HK-2 (cell line): Measurements from ENCODE around the gene RASA4.
"Not testable (repeated sequence)": the region's sequence is repeated elsewhere in the genome, so short reads cannot be mapped to it uniquely, and the experiment has no call there.

Experiments
- DNase-seq: peaks from one replicate; pipeline ENCODE4 v3.0.0-alpha.2; 2018; ENCODE audit not compliant: unreplicated experiment

Gene RASA4

GRCh38 chr7:102543596-102543995 lies 73.0 kb downstream of the RASA4 start, which contains the start of gene UPK3BL2:
Gene UPK3BL2, minus strand, starts transcription at chr7:102543696. Its CDS starts 60 bp downstream, at chr7:102543636.
- not testable (repeated sequence) for DNase-seq

DNA sequence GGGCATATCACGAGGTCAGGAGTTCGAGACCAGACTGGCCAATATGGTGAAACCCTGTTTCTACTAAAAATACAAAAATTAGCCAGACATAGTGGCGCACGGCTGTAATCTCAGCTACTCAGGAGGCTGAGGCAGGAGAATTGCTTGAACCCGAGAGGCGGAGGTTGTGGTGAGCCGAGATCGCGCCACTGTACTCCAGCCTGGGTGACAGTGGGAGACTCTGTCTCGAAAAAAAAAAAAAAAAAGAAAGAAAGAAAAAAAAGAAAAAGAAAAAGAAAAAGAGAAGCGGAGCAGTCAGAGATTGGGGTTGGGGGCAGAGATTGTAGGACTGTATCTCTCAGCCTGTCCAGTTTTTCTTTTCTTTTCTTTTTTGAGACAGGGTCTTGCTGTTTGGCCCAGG lies 73.8 kb downstream of the RASA4 start:
- DNase-seq: not testable (repeated sequence)

DNA sequence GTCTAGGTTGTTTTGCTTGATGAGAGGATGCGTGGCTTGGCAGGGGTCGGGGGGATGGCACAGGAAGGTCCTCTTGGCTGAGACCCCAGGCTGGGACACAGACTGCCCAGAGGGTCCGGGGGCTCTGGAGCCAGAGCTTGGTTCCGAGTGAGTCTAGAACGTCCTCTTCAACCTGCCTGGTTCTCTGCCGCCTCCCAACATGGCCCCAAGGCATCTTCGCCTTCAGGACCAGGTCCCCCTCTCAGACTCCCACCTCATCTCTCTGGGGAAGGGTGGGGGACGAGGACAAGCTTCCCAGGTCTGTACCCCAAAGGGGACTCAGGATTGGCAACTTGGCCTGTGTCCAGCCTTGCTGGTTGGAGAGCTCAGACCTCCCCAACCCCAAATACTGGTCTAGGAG lies 74.5 kb downstream of the RASA4 start:
- DNase-seq: not testable (repeated sequence)

DNA sequence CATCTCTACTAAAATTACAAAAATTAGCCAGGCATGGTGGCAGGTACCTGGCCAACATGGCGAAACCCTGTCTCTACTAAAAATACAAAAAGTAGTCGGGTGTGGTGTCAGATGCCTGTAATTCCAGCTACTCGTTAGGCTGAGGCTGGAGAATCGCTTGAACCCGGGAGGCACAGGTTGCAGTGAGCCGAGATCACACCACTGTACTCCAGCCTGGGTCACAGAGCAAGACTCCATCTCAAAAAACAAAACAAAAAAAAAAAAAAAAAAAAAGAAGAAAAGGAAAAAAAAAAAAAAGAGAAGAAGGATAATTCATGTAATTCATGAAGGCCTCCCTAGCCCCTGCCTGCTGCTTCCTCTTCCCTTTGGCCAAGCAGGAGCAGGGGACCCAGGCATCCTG lies 76.0 kb downstream of the RASA4 start:
- DNase-seq: not testable (repeated sequence)

GRCh38 chr7:102535062-102535615 lies 81.4 kb downstream of the RASA4 start:
- not testable (repeated sequence) for DNase-seq

DNA sequence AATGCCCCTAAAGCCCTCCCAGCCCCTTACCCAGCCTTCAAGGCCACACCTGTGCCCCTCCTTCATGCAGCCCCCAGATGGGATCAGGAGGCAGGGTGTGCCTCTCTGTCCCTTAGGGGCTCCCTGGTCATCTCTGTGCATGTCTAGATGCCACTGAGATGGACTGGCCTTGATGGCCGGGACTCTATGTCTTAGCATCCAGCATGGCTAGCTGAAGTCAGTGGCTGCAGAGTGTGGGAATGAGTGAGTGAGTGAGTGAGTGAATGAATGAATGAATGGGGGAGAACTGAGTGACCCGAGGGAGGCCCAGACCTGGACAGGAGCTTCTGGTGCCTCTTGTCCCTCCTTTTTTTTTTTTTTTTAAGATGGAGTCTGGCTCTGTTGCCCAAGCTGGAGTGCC lies 84.4 kb downstream of the RASA4 start:
- DNase-seq: not testable (repeated sequence)

- not testable (repeated sequence) for DNase-seq
Measured at GRCh38 chr7:102531583-102531982, 85.0 kb downstream of the RASA4 start.

GRCh38 chr7:102527822-102528793 lies 88.4 kb downstream of the RASA4 start:
- DNase-seq: not testable (repeated sequence)

DNA sequence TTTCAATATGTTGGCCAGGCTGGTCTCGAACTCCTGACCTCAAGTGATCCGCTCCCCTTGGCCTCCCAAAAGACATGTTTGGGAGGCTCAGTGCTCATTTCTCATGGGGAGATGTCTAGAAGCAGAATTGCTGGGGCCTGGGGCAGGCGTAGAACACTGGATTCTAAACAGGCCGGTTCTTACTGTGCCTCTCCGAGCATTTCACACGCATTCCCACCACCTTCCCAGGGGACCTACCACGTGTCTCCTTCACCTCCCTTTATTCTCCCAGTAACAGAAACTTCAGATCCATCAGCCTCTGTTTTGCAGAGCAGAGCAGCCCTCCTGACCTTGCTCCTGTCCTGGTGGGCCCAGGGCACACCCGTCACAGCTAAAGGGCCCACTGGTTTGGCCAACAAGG lies 89.4 kb downstream of the RASA4 start:
- not testable (repeated sequence) for DNase-seq

- not testable (repeated sequence) for DNase-seq
Measured at GRCh38 chr7:102524803-102525202, 91.8 kb downstream of the RASA4 start.
